Lower lobe of right lung (tissue), 2 donors: ENCODE results near the gene FAM162B. TPM values are rescaled to one million over a fixed set of nuclear protein-coding genes. Genes with fewer than 3 reads are reported as not detected.
"Not testable (repeated sequence)": the region's sequence is repeated elsewhere in the genome, so short reads cannot be mapped to it uniquely, and the experiment has no call there.

Experiments used
- ATAC-seq, 2 donors: fragments of 200-7000 bp; cut with Tn5 transposase; one replicate each; pipeline ENCODE4 v1.9.1; 2020 to 2022; ENCODE audit warnings: mild to moderate bottlenecking in 2 of 2, moderate library complexity in 2 of 2
- DNase-seq: peaks from one replicate; pipeline ENCODE4 v3.0.0-alpha.2; 2020
- H3K27ac ChIP-seq: fragments of 200-600 bp; one replicate; pipeline ENCODE4 v1.8.0; 2022
- H3K27me3 ChIP-seq: fragments of 200-600 bp; one replicate; pipeline ENCODE4 v1.8.0; 2022; ENCODE audit warnings: low read depth
- H3K36me3 ChIP-seq: fragments of 200-600 bp; one replicate; pipeline ENCODE4 v1.8.0; 2022; ENCODE audit warnings: mild to moderate bottlenecking
- H3K4me1 ChIP-seq: fragments of 200-600 bp; one replicate; pipeline ENCODE4 v1.8.0; 2022
- H3K4me3 ChIP-seq: fragments of 200-600 bp; one replicate; pipeline ENCODE4 v1.8.0; 2022; ENCODE audit warnings: mild to moderate bottlenecking
- H3K9me3 ChIP-seq: fragments of 200-600 bp; one replicate; pipeline ENCODE4 v1.8.0; 2022
- CTCF ChIP-seq: fragments of 200-600 bp; IDR thresholded peaks from one replicate; pipeline ENCODE4 v1.8.0; 2022; ENCODE audit warnings: antibody characterized with exemption, mild to moderate bottlenecking
- intact Hi-C: fragments of 100-400 bp; cut with DNase I; formaldehyde crosslinking; loops from one replicate; pipeline ENCODE4 v1.11.0; 2022
- total RNA-seq: library from RNA; stranded (reverse); fragmentation: NEBNext Ultra II Directional; extraction: Animal tissue kit (Norgen Biotek cat#: 25700); gene quantifications from one replicate; pipeline ENCODE4 v1.2.1, GENCODE V29; 2021
- donor health status: DM: no; HTN: yes; CAD: no; lungs with severe emphysema.

FAM162B gene
- total RNA-seq, 1 donor from 2014 or later, result 14.9 TPM

DNA sequence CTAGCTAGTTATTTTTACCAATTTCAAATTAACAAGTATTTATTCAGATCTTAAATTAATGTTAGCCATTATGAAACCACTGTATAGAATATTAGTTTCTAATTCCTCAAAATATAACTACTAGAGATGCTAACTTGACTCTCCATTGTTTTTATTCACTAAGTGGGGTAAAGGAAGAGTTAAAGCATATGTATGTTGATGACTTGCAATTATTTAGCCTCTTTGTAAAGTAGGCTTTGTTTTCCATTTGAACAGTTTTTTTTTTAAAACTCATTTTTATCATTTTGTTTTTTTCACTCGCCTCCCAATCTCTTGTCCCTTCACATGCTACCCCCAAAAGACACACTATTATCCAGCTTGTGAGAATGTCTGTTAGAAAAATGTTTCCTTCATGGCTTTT is 3.3 kb downstream of the FAM162B start:
- Histone ChIP-seq H3K27ac (no peak overlapping the region), H3K4me3 (peak overlapping the region; percentile 7), H3K4me1 (peaks cover 13% of the 10 kb centered on the region), H3K36me3 (no peaks in the 10 kb centered on the region), H3K9me3 (no peaks in the 10 kb centered on the region), H3K27me3 (peaks cover 30% of the 10 kb centered on the region)
- ATAC-seq (no peak), DNase-seq (no peak)
- intact Hi-C loops, result no loop called here
- TF ChIP-seq CTCF, result no peak

GRCh38 chr6:116761779-116762178 is 3.7 kb downstream of the FAM162B start:
- ATAC-seq (no peak), DNase-seq (no peak)
- no peaks in the 10 kb centered on the region for H3K9me3 ChIP-seq
- no peak for TF ChIP-seq CTCF
- H3K4me3 ChIP-seq, result no peak overlapping the region
- intact Hi-C loops, result no loop called here
- H3K36me3 ChIP-seq, result no peaks in the 10 kb centered on the region
- peaks cover 26% of the 10 kb centered on the region for H3K27me3 ChIP-seq
- H3K27ac ChIP-seq, result no peak overlapping the region
- peaks cover 13% of the 10 kb centered on the region for H3K4me1 ChIP-seq

DNA sequence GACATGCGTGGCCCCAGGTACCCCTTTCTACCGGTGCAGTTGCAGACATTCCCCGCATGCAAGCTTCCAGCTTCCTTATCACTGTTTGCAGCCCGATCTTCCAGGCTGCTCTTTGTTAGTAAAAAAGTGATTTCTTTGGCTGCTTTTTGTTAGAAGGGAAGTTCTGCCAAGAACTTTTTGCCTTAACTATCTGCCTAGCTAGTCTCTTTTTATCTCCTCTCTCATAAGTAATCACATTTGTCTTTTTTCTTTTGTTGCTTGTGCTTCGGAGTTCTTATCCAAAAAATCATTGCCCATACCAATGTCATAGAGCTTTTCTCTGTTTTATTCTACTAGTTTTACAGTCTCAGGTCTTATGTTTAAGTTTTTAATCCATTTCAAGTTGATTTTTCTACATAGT is 20.3 kb downstream of the FAM162B start:
- intact Hi-C loops, result no loop called here
- H3K4me1 ChIP-seq, result no peaks in the 10 kb centered on the region
- H3K9me3 ChIP-seq, result no peaks in the 10 kb centered on the region
- H3K4me3 ChIP-seq, result no peak overlapping the region
- H3K27me3 ChIP-seq, result no peaks in the 10 kb centered on the region
- DNase-seq, result no peak
- ATAC-seq, result no peak
- H3K36me3 ChIP-seq, result no peaks in the 10 kb centered on the region
- TF ChIP-seq CTCF, result no peak
- no peak overlapping the region for H3K27ac ChIP-seq

DNA sequence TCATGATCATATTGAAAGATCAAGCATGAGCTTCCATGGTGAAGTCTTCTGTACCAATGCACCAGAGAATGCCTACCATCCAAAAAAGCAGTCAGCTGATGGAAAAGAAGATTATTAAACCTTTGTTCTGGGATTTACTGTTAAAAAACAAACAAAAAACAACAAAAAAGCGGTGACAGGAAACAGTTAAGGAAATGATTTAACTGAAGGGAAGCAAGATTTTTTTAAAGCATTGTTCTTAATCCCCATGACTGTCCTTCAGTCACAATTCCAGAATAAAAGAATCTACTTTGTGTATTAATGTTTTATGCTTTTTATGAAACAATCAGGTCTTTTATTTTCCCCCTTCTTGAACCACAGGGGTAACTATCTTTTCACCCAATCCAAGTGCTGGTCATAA is 23.9 kb downstream of the FAM162B start:
- Histone ChIP-seq H3K27ac (no peak overlapping the region), H3K4me3 (no peak overlapping the region), H3K27me3 (no peaks in the 10 kb centered on the region), H3K4me1 (no peaks in the 10 kb centered on the region), H3K36me3 (no peaks in the 10 kb centered on the region), H3K9me3 (peaks cover 6% of the 10 kb centered on the region)
- DNase-seq (no peak), ATAC-seq (no peak)
- intact Hi-C loops, result no loop called here
- no peak for TF ChIP-seq CTCF

- intact Hi-C loops, H3K9me3 ChIP-seq, H3K27me3 ChIP-seq, H3K36me3 ChIP-seq, H3K27ac ChIP-seq, H3K4me3 ChIP-seq, H3K4me1 ChIP-seq, ATAC-seq, DNase-seq: not testable (repeated sequence)
Measured at GRCh38 chr6:116740486-116740885, 25.0 kb downstream of the FAM162B start.

DNA sequence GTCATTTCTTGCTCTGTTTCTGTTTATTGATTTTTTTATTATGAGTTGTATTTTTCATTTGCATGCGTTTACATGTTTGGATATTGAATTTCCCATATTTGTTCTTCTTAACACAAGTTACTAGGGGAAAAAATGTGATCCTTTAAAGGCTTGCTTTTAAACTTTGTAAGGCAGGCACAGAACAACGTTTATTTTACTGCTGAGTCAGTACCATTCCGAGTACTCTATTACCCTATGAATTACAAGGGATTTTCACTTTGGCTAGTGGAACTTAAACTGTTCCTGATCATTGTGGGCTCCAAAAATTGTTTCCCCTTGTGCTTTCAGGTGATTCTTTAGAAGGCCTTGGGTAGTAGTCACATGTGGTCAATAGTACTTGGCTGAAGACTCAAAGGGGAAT is 28.5 kb downstream of the FAM162B start:
- Histone ChIP-seq H3K9me3 (peaks cover 6% of the 10 kb centered on the region), H3K36me3 (peaks cover 9% of the 10 kb centered on the region), H3K4me1 (no peaks in the 10 kb centered on the region), H3K4me3 (no peak overlapping the region), H3K27me3 (no peaks in the 10 kb centered on the region), H3K27ac (no peak overlapping the region)
- intact Hi-C loops, result no loop called here
- no peak for DNase-seq
- no peak for ATAC-seq
- TF ChIP-seq CTCF, result no peak
